CD4-positive, alpha-beta T cell treated with Interleukin-15 for 1 hour (primary cell): ENCODE data around the gene DHRS7B.
"Not testable (repeated sequence)": the region's sequence is repeated elsewhere in the genome, so short reads cannot be mapped to it uniquely, and the experiment has no call there.

Source experiments
- DNase-seq: peaks from one replicate; pipeline ENCODE4 v3.0.0-alpha.2; 2020

The DHRS7B gene

GRCh38 chr17:21212826-21213637 lies 86.3 kb downstream of the DHRS7B start:
- no peak for DNase-seq

GRCh38 chr17:21213638-21214014 lies 86.9 kb downstream of the DHRS7B start:
- DNase-seq: no peak

GRCh38 chr17:21214015-21214776 lies 87.4 kb downstream of the DHRS7B start, which contains the start of gene TMEM11:
TSS of gene TMEM11 (minus strand) at chr17:21214161. CDS start at chr17:21214152, 9 bp downstream.
- peak; percentile 96 for DNase-seq

GRCh38 chr17:21214777-21215541 lies 88.2 kb downstream of the DHRS7B start:
- DNase-seq: no peak

- no peak for DNase-seq
Measured at GRCh38 chr17:21215935-21216334, 89.2 kb downstream of the DHRS7B start.

- no peak for DNase-seq
Measured at GRCh38 chr17:21217346-21217745, 90.6 kb downstream of the DHRS7B start.

- no peak for DNase-seq
Measured at GRCh38 chr17:21218101-21218500, 91.3 kb downstream of the DHRS7B start.

DNA sequence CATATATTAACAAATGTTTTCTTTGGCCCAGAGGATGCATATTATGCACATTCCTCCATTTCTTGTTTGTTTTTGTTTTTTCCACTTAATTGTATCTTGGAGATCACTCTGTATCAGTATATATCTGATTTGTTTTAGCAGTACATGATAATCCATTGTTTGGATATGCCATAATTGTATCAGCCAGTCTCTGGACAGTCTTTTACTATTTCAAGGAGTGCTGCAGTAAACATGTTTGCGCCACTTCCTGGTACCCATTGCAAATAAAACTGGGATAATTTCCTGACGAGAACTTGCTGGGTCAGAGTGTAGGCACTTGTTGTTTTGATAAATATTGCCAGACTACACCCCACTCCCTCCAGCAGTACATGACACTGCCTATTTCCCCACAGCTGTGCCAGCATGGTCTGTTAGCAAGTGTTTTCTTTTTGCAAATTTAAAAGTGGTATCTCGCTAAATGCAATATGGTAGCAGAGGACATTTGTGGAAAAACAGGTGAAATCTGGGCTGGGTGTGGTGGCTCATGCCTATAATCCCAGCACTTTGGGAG lies 92.1 kb downstream of the DHRS7B start:
- DNase-seq: no peak

GRCh38 chr17:21223086-21223485 lies 96.3 kb downstream of the DHRS7B start:
- no peak for DNase-seq

DNA sequence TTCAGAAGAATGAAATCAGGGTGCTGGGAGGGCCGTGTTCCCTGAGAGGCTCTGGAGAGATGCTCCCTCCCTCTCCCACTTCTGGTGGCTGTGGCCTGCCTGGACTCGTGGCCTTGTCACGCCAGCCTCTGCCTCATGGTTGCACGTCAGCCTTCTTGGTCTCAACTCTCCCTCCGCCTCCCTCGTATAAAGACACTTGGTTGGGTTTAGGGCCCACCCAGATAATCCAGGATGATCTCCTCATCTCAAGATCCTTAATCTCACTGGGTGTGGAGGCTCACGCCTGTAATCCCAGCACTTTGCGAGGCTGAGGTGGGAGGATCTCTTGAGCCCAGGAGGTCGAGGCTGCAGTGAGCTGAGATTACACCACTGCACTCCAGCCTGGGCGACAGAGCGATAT lies 100.5 kb downstream of the DHRS7B start:
- DNase-seq: not testable (repeated sequence)

DNA sequence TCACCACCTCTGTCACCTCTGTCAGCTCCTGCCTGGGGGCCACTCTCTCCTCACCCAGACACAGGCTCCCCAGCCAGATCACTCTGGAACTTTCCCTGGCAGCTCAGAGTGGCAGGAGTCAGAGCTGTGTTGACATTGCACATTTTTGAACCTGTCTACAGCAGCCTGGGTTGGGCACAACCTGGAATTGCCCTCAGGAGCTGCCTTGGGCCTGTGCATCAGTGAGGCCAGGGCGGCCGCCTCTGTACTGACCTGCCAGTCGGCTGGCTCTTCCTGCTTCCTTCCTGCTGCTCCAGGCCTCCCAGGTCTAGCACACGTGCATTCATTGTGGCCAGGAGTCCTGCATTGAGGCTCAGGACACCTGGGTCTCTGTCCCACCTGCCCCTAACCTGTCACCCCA lies 101.3 kb downstream of the DHRS7B start:
- DNase-seq: no peak

DNA sequence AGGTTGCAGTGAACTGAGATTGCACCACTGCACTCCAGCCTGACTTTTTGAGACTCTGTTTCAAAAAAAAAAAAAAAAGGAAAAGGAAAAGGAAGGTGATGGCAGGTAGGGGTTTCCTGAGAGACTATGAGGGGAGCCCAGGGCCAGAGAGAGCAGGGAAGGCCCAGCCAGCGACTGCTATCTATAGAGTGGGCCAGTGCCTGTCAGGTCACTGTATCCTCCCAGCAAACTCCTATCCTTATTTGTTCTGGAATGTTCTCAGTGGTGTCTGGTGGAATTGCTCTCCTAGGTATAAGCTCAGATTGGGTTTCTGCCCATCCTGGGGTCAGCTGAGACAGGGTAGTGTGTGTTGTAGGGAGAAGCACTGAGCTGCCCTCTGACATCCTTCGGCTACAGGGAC lies 102.1 kb downstream of the DHRS7B start:
- DNase-seq: no peak

DNA sequence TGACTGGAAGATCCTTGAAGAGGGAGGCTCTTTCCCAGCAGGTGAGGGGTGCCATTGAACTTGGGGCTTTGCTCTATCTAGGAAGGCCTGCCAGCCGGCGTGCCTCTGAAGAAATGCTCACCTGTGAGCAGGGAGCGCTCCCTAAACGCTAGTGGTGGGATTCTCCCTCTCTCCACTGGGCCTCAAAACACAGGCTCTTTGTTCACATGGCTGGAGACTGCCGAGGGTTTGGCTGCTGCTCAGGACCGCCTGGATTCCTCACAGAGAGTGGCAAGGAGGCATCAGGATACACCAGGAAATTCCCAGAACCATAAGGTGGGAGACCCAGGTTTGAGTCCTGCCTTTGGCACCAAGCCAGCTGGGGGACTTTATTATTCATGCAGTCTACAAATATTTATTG lies 104.8 kb downstream of the DHRS7B start:
- DNase-seq: no peak

- DNase-seq: no peak
Measured at GRCh38 chr17:21232033-21232749, 105.4 kb downstream of the DHRS7B start.

GRCh38 chr17:21233581-21234347 lies 107.0 kb downstream of the DHRS7B start:
- DNase-seq: no peak

GRCh38 chr17:21235921-21236320 lies 109.2 kb downstream of the DHRS7B start:
- no peak for DNase-seq

DNA sequence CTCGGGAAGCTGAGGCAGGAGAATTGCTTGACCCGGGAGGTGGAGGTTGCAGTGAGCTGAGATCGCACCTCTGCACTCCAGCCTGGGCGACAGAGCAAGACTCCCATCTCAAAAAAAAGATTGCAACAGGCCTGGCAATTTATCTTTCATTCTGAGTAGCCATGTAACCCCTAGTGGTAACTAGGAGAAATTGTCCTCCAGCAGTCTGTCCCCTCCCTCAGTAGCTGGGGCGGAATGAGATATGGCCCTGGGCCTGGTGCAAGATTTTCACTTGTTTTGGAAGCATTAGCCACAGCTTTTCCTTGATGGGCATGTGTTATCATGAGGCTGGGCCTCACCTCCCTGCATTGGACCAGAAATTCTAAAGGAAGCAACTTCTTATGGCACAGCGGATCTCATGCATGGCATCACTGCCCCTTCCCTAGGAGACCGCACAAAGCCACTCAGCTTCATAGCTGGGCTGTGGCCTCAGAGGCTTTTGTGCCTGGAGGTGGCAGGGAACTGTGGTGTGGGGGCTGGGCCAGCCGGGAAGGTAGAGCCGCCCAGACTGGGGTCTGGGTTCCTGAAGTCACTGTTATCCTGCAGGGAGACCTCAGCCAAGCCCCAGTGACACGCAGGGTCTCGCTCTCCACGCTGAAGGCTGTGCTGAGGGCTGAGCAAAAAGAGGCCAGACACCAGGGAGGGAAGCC lies 113.1 kb downstream of the DHRS7B start:
- no peak for DNase-seq

DNA sequence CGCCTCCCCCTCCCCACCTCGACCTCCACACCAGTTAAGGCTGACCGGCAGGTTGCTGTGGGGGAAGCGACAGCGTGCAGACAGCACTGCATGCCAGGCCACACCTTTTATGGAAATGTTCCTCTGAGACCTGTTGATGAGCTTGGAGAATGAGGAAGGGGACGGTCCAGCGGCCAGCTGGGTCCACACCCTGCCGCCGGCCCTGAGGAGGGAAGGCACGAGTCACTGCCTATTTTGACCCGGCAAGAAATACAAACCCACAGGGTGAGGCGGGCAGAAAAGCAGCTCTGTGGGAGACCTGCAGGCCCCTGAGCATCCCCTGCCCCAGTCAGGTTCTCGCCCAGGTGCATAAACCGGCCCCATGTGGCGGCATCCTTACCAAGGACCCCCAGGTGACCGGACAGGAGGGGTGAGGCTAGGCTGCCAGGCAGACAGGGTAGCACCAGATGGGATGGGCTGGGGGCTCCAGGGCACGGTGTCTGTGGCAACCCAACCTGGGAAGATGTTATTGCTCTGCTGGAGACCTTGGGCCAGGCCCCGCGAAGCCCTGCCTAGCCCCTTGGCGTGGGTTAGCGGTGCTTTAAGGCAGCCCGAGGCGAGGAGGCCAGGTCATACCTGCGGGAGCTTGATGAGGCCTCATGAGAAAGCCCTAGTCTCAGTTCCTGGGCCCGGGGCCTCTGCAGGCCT lies 113.7 kb downstream of the DHRS7B start:
- DNase-seq: no peak
